ENCODE results near the gene HTR3E. TPM values are rescaled to one million over a fixed set of nuclear protein-coding genes. Genes with fewer than 3 reads are reported as not detected.
A peak's percentile ranks its signal among the peaks of the same experiment; 100 is the strongest.

The HTR3E gene
- total and polyA plus RNA-seq, 2 of the 13 experiments (the other 11 are each of a cell fraction or from before 2014, with no cell fraction given) = not detected

- TF ChIP-seq CTCF (CRISPR knock-in tag; IDR thresholded peaks at IDR 0.05) = peak; percentile 67
- TF ChIP-seq STAG1 (CRISPR knock-in tag; IDR thresholded peaks at IDR 0.05) = peak; percentile 55
- TF ChIP-seq NBN (conservative IDR thresholded peaks at IDR 0.05) = no peak
- no peak for TF ChIP-seq FOXA1 (IDR thresholded peaks at IDR 0.05)
- 0 out of 2 replicates have a peak, but pooled peaks have one; percentile 19 for TF ChIP-seq FOXA1 (CRISPR knock-in tag; IDR thresholded peaks at IDR 0.05)
- no peak for TF ChIP-seq ZXDC (CRISPR knock-in tag; IDR thresholded peaks at IDR 0.05)
- TF ChIP-seq ZNF576 (CRISPR knock-in tag; IDR thresholded peaks at IDR 0.05) = no peak
- TF ChIP-seq RAD21 (CRISPR knock-in tag; IDR thresholded peaks at IDR 0.05) = 0 out of 2 replicates have a peak, but pooled peaks have one; percentile 11
Measured at GRCh38 chr3:184129012-184129411, 32.1 kb downstream of the HTR3E start (continued).

GRCh38 chr3:184132945-184133344 lies 36.1 kb downstream of the HTR3E start:
- no TSS peak for BruUV-seq (replicated peaks)
- ChIA-PET CTCF (ENCODE audit: low intra/inter-chr PET ratio, low total read pairs) (no interaction called here), POLR2A (no interaction called here)
- FAIRE-seq (no peak), ATAC-seq (no peak), DNase-seq (ENCODE audit: low spot score) (no peak)
- in situ Hi-C loops (cut with HindIII; ENCODE audit: extremely low pct_ligation_motif_present, low pct_unique_long_range_greater_than_20kb) = loop anchor here (25.0 kb wide), 1 partner anchor 246 kb away; the partner anchor contains the start of gene PARL
- H3K36me3 ChIP-seq (replicated peaks in 1 of 2; ENCODE audit: control insufficient read depth in 1 of 2, insufficient read depth in 2 of 2, low read length in 2 of 2) = peaks cover 1 to 5% of the 10 kb centered on the region in 2 experiments; a peak in 3 of 5 replicates
- TF ChIP-seq MAFK (conservative IDR thresholded peaks at IDR 0.05 in 1 of 2, IDR thresholded peaks at IDR 0.05 in 1 of 2; ENCODE audit: low read length in 2 of 2) (peak; percentile 89 to 90), SOX5 (CRISPR knock-in tag; IDR thresholded peaks at IDR 0.05; ENCODE audit: borderline replicate concordance) (no peak), MAFF (IDR thresholded peaks at IDR 0.05; ENCODE audit: low read depth, low read length) (peak; percentile 87), ZNF629 (CRISPR knock-in tag; conservative IDR thresholded peaks at IDR 0.05) (0 out of 2 replicates have a peak, but pooled peaks have one; percentile 22)
- no peak overlapping the region for H3K9ac ChIP-seq (ENCODE audit: insufficient read depth, low read depth, low read length)
- H3K4me2 ChIP-seq (ENCODE audit: low read depth, low read length) = no peak overlapping the region
- intact Hi-C loops (cut with micrococcal nuclease; ENCODE audit: unreplicated experiment) = loop anchor here (5.0 kb wide), 1 partner anchor 91 kb away; no protein-coding TSS in a partner anchor
- H4K20me1 ChIP-seq (ENCODE audit: insufficient read depth, low read length) = no peaks in the 10 kb centered on the region
- H3K79me2 ChIP-seq (ENCODE audit: insufficient read depth, low read length) = peaks cover 28% of the 10 kb centered on the region
- H3K27ac ChIP-seq (ENCODE audit: extremely low read length, insufficient read depth, low read length) = no peak overlapping the region
- no peaks in the 10 kb centered on the region for H3K9me3 ChIP-seq (ENCODE audit: low read length)
- H3K27me3 ChIP-seq (ENCODE audit: control insufficient read depth in 1 of 2, insufficient read depth in 2 of 2, low read length in 2 of 2) = no peaks in the 10 kb centered on the region; a peak in 1 of 5 replicates
- peaks cover 23% of the 10 kb centered on the region for H3K4me1 ChIP-seq (ENCODE audit: insufficient read depth, low read length)
- H3K4me3 ChIP-seq (replicated peaks in 1 of 3; ENCODE audit: insufficient read depth in 1 of 3, low read depth in 2 of 3, low read length in 3 of 3) = no peak overlapping the region
- WGBS (ENCODE audit: low lambda C conversion rate) = 92% methylated on average over 4 of the region's 4 CpGs
- no peak overlapping the region for H2AFZ ChIP-seq (ENCODE audit: low read length)

All from HepG2 (cell line).